Measurements from ENCODE around the gene ROBO3. TPM values are rescaled to one million over a fixed set of nuclear protein-coding genes. Genes with fewer than 3 reads are reported as not detected.

Gene ROBO3
- total RNA-seq, 1 donor from 2014 or later = 57.0 TPM

GRCh38 chr11:124922831-124923230, 57.6 kb downstream of the ROBO3 start:
- TF ChIP-seq, protein P1, sequence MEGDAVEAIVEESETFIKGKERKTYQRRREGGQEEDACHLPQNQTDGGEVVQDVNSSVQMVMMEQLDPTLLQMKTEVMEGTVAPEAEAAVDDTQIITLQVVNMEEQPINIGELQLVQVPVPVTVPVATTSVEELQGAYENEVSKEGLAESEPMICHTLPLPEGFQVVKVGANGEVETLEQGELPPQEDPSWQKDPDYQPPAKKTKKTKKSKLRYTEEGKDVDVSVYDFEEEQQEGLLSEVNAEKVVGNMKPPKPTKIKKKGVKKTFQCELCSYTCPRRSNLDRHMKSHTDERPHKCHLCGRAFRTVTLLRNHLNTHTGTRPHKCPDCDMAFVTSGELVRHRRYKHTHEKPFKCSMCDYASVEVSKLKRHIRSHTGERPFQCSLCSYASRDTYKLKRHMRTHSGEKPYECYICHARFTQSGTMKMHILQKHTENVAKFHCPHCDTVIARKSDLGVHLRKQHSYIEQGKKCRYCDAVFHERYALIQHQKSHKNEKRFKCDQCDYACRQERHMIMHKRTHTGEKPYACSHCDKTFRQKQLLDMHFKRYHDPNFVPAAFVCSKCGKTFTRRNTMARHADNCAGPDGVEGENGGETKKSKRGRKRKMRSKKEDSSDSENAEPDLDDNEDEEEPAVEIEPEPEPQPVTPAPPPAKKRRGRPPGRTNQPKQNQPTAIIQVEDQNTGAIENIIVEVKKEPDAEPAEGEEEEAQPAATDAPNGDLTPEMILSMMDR (IDR thresholded peaks at IDR 0.05; ENCODE audit: insufficient read depth, low read length, poor library complexity, severe bottlenecking) = no peak
- Histone ChIP-seq H3K27me3 (ENCODE audit: control insufficient read depth, insufficient read depth, low read length) (no peaks in the 10 kb centered on the region), H3K36me3 (ENCODE audit: control insufficient read depth, insufficient read depth, low read length) (no peaks in the 10 kb centered on the region), H3K4me3 (ENCODE audit: low read depth, low read length) (no peak overlapping the region)
- no peak for DNase-seq (ENCODE audit: low read depth)

DNA sequence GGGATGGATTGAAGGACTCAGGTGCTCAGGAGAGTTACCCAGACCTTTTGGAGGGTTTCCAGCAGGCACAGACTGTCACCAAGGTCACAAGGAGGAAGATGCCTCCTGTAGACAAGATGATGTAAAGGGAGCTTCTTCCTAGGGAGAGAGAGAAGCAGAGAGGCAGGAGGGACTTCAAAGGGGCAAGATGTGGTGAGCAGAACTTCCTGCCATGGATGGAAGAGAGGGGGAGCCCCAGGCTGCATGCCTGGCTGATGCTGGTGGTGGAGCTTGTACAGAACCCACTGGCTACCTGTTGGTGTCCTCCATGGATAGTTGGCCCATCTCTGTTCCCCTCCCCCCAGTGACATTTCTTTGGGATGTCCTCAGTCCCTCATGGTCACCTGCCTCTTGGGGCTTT, 58.1 kb downstream of the ROBO3 start:
- TF ChIP-seq, protein P1 (IDR thresholded peaks at IDR 0.05; ENCODE audit: insufficient read depth, low read length, poor library complexity, severe bottlenecking) = no peak
- Histone ChIP-seq H3K27me3 (ENCODE audit: control insufficient read depth, insufficient read depth, low read length) (no peaks in the 10 kb centered on the region), H3K4me3 (ENCODE audit: low read depth, low read length) (no peak overlapping the region), H3K36me3 (ENCODE audit: control insufficient read depth, insufficient read depth, low read length) (no peaks in the 10 kb centered on the region)
- no peak for DNase-seq (ENCODE audit: low read depth)

- Histone ChIP-seq H3K27me3 (ENCODE audit: control insufficient read depth, insufficient read depth, low read length) (no peaks in the 10 kb centered on the region), H3K36me3 (ENCODE audit: control insufficient read depth, insufficient read depth, low read length) (no peaks in the 10 kb centered on the region), H3K4me3 (ENCODE audit: low read depth, low read length) (no peak overlapping the region)
- TF ChIP-seq, protein P1 (IDR thresholded peaks at IDR 0.05; ENCODE audit: insufficient read depth, low read length, poor library complexity, severe bottlenecking) = no peak
- no peak for DNase-seq (ENCODE audit: low read depth)
Observed at GRCh38 chr11:124928942-124929665, 63.9 kb downstream of the ROBO3 start.

- H3K36me3 ChIP-seq (ENCODE audit: control insufficient read depth, insufficient read depth, low read length) = no peaks in the 10 kb centered on the region
- no peak overlapping the region for H3K4me3 ChIP-seq (ENCODE audit: low read depth, low read length)
- H3K27me3 ChIP-seq (ENCODE audit: control insufficient read depth, insufficient read depth, low read length) = no peaks in the 10 kb centered on the region
- TF ChIP-seq, protein P1 (IDR thresholded peaks at IDR 0.05; ENCODE audit: insufficient read depth, low read length, poor library complexity, severe bottlenecking) = no peak
- no peak for DNase-seq (ENCODE audit: low read depth)
Observed at GRCh38 chr11:124930799-124931198, 65.6 kb downstream of the ROBO3 start.

Other genes with a start within 250 kb of the ROBO3 start
- 45.4 and 53.7 TPM in 2 replicates for gene TBRG1, start 242.6 kb upstream of the ROBO3 start, total RNA-seq
- 9.4 and 10.3 TPM in 2 replicates for gene SIAE, start 191.7 kb upstream of the ROBO3 start, total RNA-seq
- 14.1 and 15.8 TPM in 2 replicates for gene SPA17, start 191.5 kb upstream of the ROBO3 start, total RNA-seq
- gene NRGN, start 125.5 kb upstream of the ROBO3 start, total RNA-seq = not detected in 2 replicates
- 0.50 TPM in 1 of 2 replicates, not detected in the other for gene VSIG2, start 113.2 kb upstream of the ROBO3 start, total RNA-seq
- 10.3 and 10.4 TPM in 2 replicates for gene ESAM, start 103.1 kb upstream of the ROBO3 start, total RNA-seq
- gene MSANTD2, start 65.0 kb upstream of the ROBO3 start, total RNA-seq = 8.0 and 16.0 TPM in 2 replicates
- gene ROBO4, start 32.4 kb downstream of the ROBO3 start, total RNA-seq = 5.1 and 6.3 TPM in 2 replicates
- gene HEPN1, start 53.8 kb downstream of the ROBO3 start, total RNA-seq = not detected in 2 replicates
- gene HEPACAM, start 70.6 kb downstream of the ROBO3 start, total RNA-seq = 0.14 and 0.17 TPM in 2 replicates
- 1.4 and 3.1 TPM in 2 replicates for gene CCDC15, start 88.8 kb downstream of the ROBO3 start, total RNA-seq
- gene SLC37A2, start 197.9 kb downstream of the ROBO3 start, total RNA-seq = 0.68 and 1.8 TPM in 2 replicates
- gene TMEM218, start 246.2 kb downstream of the ROBO3 start, total RNA-seq = 19.6 and 28.3 TPM in 2 replicates

Measured in kidney epithelial cell (primary cell).